Gastroesophageal sphincter (tissue), 3 donors: Measurements from ENCODE around the gene SEMA3A.

Experiments used
- CTCF ChIP-seq, 4 experiments: fragments of 200-600 bp in 2 of 4; fragments of 450-650 bp in 2 of 4; sonication (generic) in 1 of 4; IDR thresholded peaks; one replicate each; pipeline ENCODE4 v1.5.1; 2017 to 2019; ENCODE audit warnings: antibody characterized with exemption in 4 of 4, mild to moderate bottlenecking in 2 of 4, moderate library complexity in 2 of 4
- POLR2A ChIP-seq, 2 donors: fragments of 450-650 bp; IDR thresholded peaks; one replicate each; pipeline ENCODE4 v1.6.1; 2017; ENCODE audit warnings: antibody characterized with exemption in 2 of 2, mild to moderate bottlenecking in 2 of 2, moderate library complexity in 1 of 2
- POLR2AphosphoS5 ChIP-seq: sonication (generic); formaldehyde crosslinking; IDR thresholded peaks from one replicate; pipeline ENCODE4 v1.6.1; 2017; ENCODE audit warnings: antibody characterized with exemption

DNA sequence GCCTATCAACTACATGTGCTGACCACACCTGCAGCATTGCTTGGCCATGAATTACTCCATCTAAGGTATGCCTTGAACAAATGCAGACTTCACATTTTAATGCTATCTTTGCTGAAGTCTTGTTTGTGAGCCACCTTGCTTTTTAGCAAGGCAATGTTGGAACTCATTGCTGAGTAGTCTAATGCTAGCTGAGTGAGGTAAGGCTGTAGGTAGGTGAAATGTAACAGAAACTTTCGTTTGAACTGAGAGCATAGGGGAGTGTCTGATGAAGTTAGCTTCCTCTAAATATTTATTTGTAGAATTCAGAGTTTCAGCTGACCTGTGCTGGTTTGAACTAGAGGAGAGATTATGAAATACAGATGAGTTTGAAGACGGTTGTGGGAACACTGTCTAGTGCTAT, 238.5 kb downstream of the SEMA3A start:
- TF ChIP-seq POLR2A (IDR thresholded peaks at IDR 0.05): no peak
- no peak for TF ChIP-seq CTCF (IDR thresholded peaks at IDR 0.05)
- no peak for TF ChIP-seq POLR2AphosphoS5
